IPS DF 4.7 (cell line): ENCODE results near the gene MAP3K10.
A peak's percentile ranks its signal among the peaks of the same experiment; 100 is the strongest.
"Not testable (repeated sequence)": the region's sequence is repeated elsewhere in the genome, so short reads cannot be mapped to it uniquely, and the experiment has no call there.

Experiments
- DNase-seq: peaks from one replicate; pipeline ENCODE4 v3.0.0-alpha.2; 2013; ENCODE audit warnings: low spot score; ENCODE audit errors: extremely low read depth

The MAP3K10 gene

DNA sequence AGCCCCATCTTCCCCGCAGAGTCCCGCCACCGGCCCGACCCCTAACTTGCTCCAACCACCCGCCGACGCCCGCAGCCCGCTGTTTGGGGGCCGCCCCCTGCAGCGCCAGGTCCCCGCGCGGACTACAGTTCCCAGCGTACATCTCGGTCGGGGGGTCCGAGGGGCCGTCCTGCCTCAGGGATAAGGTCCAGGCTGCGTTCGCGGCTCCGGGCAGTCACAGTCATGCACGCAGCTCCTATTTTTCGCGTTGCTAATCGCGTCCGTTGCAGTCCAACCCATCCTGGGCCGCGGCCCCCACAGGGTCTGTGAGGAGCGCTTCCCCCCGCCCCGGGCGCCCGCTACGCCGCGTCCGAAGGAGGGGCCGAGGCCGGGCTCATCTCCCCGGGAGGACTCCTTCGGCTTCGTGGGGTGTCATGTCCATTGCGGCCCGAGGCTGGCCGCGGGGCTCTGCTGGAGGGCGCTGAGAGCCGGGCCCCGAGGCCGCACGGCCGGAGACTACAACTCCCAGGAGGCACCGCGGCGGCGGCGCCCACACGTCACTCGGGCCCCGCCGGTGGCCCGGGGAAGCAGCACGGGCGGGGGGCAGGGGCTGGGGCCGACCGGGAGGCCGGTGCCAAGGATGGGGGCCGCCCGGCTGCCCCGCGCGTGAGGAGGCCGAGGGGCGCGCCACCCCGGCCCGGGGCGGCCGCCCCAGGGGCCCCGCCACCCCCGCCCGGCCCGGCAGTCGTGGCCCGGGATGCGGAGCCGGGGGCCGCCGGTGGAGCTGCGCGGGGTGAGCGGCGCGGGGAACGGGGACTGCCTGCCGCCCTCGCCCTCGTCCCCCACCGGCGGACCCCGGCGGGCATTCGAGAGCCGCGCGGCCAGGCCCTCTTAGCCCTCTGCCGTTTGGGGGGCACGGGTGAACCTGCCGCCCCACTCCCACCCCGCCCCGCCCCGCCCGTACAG lies at the start of gene MAP3K10:
Gene MAP3K10, plus strand, starts transcription at position 536 of the 945 bp plus-strand sequence. CDS start 606 bp downstream, outside the sequence.
- no peak for DNase-seq

DNA sequence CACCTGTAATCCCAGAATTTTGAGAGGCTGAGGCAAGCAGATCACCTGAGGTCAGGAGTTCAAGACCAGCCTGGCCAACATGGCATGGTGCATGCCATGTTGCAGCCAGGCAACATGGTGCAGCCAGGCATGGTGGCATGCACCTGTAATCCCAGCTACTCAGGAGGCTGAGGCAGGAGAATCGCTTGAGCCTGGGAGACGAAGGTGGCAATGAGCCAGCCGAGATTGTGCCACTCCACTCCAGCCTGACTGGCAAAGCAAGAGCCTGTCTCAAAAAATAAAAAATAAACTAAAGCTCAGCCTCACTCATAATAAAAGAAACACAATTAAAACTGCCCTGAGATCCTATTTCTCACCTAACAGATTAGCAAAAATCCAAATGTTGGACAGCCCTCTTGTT lies 49.7 kb upstream of the MAP3K10 start:
- no peak for DNase-seq

DNA sequence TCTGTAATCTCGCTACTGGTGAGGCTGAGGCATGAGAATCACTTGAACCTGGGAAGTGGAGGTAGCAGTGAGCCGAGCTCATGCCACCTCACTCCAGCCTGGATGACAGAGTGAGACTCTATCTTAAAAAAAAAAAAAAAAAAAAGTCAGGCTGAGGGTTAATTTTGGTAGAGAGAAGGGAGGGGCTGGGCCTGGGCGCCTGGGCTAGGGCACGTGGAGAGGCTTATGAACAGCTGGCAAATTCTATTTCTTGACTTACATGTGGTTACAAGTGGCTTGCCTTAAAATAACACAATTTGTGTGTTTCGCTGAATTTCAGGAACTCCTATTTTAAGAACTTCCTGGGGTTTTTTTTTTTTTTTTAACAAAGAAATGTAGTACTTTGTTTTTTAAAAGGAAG lies 47.6 kb upstream of the MAP3K10 start:
- DNase-seq, result no peak

DNA sequence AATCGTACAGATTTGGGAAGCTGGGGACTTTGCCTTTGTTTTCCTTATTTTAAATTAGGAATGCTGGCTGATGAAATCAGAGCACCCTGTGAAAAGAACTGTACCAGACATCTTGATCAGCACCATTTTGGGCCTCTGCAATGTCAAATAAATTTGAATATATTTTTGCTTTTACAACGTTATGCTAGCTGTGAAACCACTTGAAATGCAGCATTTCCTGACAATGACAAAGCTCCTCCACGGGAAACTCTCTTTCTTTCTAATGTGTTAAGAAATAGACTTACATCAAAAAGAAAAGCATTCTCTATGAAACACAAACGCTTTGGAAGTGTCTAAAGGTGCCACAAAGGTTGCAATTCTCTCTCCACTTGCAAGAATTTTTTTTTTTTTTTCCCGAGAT lies 47.1 kb upstream of the MAP3K10 start:
- no peak for DNase-seq

DNA sequence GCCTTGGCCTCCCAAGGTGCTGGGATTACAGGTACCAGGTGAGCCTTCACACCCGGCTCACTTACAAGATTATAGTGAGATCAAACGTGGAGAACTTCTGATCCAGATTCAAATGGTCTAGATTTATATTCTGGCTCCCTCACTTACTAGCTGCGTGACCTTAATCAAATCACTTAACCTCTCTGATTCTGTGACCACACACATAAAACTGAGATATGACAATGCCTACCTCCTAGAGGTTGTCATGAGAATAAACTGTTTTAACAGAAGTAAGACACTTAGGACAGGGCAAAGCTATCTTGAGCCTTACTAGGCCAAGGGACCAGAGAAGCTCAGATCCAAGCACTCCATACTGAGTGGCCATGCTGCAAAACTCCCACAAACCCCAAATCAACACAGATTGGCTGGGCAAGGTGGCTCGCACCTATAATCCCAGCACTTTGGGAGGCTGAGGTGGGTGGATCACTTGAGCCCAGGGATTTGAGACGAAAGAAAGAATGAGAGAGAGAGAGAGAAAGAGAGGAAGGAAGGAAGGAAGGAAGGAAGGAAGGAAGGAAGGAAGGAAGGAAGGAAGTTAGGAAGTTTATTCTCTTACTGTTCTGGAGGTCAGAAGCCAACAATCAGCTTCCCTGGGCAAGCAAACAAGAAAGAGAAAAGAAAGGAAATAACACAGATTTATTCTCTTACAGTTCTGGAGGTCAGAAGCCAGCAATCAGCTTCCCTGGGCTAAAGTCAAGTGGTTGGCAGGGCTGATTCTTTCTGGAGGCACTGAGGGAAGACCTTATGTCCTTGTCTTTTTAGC lies 46.1 kb upstream of the MAP3K10 start:
- DNase-seq, result no peak

DNA sequence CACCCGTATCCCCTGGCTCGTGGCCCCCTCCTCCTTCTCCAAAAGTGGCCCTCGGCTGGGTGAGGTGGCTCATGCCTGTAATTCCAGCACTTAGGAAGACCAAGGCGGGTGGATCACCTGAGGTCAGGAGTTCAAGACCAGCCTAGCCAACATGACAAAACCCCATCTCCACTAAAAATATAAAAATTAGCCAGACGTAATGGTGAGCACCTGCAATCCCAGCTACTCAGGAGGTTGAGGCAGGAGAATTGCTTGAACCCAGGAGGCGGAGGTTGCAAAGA lies 45.5 kb upstream of the MAP3K10 start:
- DNase-seq, result not testable (repeated sequence)

DNA sequence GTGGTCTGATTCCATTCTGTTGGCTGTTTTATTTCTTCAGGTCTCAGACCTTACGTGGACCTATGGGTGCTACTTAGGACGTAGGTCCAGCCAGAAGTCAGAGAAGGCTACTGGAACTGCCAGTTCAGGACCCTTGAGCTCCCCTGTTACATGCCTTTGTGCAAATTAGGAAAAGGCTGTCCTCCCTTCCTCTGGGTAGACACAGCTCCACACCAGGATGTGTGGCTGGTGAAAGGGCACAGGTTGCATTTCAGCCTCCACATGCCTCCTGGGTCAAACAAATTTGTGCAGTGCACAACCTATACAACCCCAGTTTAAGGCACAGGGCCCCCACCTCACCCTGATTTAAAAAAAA lies 43.9 kb upstream of the MAP3K10 start:
- no peak for DNase-seq

DNA sequence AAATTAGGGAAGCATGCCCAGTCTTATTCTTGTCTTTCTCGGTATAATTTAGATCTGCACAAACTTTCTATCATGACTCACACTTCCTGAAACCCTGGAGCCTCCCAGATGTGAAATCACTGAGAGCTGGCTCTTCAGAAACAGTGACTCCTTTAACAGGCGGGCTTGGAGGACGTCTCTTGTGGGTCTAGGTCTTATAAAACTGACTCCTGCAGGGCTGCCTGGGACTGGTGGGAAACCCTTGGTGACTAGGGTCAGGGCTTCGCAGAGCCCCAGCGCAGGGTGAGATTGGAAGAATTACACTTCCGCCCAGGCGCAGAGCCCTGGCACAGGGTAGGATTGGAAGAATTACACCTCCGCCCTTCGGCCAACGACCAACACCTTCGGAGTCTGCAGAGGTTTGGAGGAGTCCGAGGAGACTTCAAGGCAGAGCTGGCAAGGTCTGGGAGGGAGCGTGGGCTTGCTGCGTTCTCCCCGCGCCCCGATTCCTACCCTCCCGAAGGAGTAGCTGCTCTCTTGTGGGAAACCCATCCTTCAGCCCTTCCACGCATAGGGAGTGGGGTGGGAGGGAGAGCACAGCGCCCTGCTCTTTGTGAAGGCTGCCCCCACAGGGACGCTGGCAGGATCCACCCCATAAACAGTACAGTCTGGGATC lies 43.4 kb upstream of the MAP3K10 start:
- no peak for DNase-seq

DNA sequence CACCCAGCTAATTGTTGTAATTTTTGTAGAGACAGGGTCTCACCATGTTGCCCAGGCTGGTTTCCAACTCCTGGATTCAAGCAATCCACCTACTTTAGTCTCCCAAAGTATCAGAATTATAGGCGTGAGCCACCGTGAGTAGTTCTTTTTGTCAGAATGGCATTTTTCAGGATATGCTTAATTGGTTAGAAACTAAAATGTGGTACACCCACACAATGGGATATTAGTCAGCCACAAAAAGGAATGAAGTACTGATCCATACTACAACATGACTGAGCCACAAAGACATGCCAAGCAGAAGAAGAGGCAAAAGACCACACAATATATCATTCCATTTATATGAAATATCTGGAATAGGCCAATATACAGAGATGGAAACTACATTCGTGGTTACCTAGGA lies 41.7 kb upstream of the MAP3K10 start:
- no peak for DNase-seq

DNA sequence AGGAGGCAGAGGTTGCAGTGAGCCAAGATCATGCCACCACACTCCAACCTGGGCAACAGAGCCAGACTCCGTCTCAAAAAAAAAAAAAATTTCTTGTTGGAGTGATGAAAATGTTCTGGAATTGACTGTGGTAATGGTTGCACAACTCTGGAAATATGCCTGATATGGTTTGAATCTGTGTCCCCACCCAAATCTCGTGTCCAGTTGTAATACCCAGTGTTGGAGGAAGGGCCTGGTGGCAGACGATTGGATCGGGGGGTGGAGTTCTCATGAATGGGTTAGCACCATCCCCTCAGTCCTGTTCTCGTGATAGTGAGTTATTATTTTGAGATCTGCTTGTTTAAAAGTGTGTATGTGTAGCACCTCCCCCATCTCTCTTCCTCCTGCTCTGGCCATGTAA lies 41.1 kb upstream of the MAP3K10 start:
- DNase-seq, result no peak

DNA sequence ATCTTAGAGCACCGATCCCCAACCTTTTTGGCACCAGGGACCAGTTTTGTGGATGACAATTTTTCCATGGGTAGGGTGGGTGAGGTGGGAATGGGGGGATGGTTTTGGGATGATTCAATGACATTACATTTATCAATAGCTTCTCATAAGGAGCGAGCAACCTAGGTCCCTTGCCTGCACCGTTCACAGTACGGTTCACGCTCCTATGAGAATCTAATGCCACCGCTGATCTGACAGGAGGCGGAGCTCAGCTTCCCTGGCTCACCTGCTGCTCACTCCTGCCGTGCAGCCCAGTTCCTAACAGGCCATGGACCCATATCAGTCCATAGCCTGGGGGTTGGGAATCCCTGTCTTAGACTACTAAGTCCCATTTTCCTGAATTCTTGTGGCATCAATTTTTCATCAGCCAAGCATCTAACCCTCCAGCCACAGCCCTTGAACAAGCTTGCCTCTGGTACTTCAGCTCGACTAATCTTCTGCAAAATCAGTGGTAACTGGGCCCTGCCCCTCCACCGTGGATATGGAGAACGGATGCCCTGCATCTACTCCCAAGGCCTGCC lies 37.0 kb upstream of the MAP3K10 start:
- DNase-seq, result no peak

DNA sequence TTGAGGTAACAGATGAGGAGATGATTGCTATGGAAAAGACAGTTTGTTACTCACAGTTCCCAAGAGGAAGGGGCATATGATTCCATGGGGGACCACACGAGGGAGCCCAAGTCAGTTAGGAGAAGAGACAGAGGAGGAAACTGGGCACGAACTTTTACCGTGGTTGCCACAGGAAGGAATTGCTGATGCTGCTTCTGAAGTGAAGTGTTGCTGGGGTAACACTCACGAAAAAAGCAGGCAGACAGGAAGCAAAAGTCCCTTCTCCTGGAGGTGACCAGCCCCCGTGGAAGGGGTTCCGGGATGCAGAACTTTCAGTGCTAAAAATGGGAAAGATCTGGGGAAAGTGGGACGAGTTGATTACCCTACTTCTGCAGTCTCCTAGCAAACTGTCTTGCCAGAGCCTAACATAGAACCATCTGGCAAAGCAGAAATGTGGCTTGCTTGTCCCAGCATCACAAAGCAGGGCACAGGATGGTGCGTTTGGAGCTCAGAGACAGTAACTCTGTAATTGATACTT lies 35.4 kb upstream of the MAP3K10 start:
- DNase-seq, result peak; percentile 11

DNA sequence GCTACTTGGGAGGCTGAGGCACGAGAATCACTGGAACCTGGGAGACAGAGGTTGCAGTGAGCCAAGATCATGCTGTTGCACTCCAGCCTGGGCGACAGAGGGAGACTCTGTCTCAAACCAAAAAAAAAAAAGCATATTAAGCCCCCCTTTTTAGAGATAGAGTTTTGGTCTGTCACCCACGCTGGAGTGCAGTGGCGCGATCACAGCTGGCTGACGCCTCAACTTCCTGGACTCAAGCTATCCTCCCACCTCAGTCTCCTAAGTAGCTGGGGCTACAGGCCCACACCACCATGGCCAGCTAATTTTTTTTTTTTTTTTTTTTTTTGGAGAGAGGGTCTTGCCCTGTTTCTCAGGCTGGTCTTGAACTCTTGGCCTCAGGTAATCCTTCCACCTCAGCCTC lies 34.2 kb upstream of the MAP3K10 start:
- no peak for DNase-seq

DNA sequence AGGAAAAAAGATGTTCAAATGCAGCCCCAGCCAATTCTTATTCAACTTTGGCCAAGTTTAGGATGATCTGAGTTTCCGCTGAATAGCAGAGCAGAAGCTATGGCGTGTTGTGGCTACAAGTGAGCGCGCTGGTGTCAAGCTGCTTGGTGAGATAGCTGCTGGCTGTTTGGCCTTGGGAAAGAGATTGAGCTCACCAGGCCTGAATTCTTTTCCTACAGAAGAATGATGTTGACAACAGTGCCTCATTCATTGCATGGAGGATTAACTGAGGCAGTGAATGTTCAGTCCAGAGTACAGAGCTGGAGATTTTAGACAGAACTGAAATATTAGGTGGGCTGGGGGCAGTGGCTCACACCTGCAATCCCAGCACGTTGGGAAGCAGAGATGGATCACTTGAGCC lies 31.5 kb upstream of the MAP3K10 start:
- DNase-seq, result no peak

DNA sequence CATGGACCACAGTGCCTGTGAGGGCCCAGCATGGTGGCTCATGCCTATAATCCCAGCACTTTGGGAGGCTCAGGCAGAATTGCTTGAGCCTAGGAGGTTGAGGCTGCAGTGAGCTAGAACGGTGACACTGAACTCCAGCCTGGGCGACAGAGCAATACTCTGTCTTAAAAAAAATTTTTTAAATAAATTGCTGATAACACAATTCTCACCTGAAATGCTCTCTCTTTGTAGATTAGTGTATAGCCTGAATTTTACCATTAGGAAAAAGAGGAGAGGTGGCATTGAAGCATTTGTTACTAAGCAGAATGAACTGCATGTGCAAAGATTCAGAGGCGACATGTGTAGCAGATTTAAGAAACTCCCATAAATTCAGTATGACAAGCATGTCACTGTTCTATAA lies 29.1 kb upstream of the MAP3K10 start:
- no peak for DNase-seq

DNA sequence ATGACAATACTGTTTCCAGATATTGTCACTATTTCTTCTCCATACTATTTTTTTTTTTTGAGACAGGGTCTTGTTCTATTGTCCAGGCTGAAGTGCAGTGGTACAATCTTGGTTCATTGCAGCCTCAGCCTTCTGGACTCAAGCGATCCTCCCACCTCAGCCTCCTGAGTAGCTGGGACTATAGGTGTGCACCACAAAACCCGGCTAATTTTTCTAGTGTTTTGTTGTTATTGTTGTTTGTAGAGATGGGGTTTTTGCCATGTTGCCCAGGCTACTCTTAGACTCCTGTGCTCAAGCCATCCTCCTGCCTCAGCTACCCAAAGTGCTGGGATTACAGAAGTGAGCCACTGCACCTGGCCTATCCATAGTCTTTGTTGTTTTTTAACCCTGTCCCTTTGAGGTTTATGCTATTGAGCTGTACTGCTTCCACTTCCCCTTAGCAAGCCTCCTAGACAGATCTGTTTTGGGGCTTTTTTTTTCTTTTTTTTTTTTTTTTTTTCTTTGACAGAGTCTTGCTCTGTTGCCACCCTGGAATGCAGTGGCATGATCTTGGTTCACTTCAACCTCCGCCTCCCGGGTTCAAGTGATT lies 27.6 kb upstream of the MAP3K10 start:
- no peak for DNase-seq

DNA sequence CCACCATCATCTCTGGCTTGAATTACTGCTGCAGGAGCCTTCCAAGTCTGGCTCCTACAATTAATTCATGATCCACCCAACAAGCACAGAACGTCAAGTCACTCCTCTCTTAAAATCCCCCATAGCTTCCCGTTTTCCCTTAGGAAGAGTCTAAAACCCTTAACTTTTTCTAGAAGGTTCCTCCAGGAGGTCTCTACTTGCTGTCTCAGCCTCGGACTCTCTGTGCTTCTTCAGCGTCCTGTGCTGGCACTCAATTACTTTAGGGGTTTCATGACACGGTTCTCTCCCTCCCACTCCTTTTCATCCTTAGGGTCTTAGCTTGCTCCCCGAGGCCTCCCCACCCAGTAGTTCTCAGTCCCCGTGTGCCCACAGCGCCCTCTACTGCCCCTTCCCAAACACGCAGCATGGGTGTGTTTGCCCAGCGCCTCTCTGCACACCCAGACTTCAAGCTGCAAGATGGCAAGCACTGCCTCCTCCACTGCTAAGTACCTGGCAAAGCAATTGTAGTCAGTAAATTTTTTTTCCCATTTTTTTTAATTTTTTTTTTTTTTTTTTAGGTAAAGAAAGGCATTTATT lies 25.8 kb upstream of the MAP3K10 start:
- peak; percentile 19 for DNase-seq

DNA sequence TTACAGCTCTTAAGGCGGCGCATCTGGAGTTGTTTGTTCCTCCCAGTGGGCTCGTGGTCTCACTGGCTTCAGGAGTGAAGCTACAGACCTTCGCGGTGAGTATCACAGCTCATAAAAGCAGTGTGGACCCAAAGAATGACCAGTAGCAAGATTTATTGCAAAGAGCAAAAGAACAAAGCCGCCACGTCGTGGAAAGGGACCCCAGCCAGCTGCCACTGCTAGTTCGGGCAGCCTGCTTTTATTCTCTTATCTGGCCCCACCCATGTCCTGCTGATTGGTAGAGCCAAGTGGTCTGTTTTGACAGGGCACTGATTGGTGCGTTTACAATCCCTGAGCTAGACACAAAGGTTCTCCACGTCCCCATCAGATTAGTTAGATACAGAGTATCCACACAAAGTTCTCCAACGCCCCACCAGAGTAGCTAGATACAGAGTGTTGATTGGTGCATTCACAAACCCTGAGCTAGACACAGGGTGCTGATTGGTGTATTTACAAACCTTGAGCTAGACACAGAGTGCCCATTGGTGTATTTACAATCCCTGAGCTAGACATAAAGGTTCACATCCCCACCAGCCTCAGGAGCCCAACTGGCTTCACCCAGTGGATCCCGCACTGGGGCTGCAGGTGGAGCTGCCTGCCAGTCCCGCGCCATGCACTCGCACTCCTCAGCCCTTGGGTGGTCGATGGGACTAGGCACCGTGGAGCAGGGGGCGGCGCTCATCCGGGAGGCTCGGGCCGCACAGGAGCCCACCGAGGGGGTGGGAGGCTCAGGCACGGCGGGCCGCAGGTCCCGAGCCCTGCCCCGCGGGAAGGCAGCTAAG lies 21.5 kb upstream of the MAP3K10 start:
- not testable (repeated sequence) for DNase-seq

DNA sequence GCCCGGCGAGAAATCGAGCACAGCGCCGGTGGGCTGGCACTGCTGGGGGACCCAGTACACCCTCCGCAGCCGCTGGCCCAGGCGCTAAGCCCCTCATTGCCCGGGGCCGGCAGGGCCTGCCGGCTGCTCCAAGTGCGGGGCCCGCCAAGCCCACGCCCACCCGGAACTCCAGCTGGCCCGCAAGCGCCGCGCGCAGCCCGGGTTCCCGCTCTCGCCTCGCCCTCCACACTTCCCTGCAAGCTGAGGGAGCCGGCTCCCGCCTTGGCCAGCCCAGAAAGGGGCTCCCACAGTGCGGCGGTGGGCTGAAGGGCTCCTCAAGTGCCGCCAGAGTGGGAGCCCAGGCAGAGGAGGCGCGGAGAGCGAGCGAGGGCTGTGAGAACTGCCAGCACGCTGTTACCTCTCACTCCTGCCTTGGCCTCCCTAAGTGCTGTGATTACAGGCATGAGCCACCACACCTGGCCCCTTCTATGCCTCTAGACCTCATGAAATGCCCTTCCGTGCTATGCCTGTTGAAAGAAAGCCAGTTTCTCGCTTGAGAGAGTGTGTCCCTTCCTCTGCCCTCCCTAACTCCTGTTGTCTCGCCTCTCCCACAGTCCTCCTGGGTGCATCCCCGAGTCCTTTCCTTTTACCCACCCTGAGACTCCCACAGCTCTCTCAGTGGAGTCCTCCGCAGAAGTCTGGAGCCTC lies 20.8 kb upstream of the MAP3K10 start:
- not testable (repeated sequence) for DNase-seq
